VCaP (cell line): ENCODE results near the gene ADNP.

Experiments used
- H3K27ac ChIP-seq: fragments of 450-650 bp; 2 replicates; pipeline ENCODE4 v1.5.1; 2017
- CTCF ChIP-seq: fragments of 450-650 bp; conservative IDR thresholded peaks from 2 replicates; pipeline ENCODE4 v1.5.1; 2017; ENCODE audit warnings: mild to moderate bottlenecking, moderate library complexity

The ADNP gene

GRCh38 chr20:50843331-50844276 lies 87.6 kb downstream of the ADNP start:
- H3K27ac ChIP-seq = no peak overlapping the region

GRCh38 chr20:50842821-50843220 lies 88.4 kb downstream of the ADNP start:
- no peak for TF ChIP-seq CTCF

More at GRCh38 chr20:50843331-50844276, 87.6 kb downstream of the ADNP start:
- TF ChIP-seq CTCF = no peak

More at GRCh38 chr20:50842821-50843220, 88.4 kb downstream of the ADNP start:
- H3K27ac ChIP-seq = no peak overlapping the region
